ENCODE results near the gene AIRE. TPM values are rescaled to one million over a fixed set of nuclear protein-coding genes. Genes with fewer than 3 reads are reported as not detected.

Gene AIRE
- total RNA-seq, 1 donor from 2014 or later: not detected

DNA sequence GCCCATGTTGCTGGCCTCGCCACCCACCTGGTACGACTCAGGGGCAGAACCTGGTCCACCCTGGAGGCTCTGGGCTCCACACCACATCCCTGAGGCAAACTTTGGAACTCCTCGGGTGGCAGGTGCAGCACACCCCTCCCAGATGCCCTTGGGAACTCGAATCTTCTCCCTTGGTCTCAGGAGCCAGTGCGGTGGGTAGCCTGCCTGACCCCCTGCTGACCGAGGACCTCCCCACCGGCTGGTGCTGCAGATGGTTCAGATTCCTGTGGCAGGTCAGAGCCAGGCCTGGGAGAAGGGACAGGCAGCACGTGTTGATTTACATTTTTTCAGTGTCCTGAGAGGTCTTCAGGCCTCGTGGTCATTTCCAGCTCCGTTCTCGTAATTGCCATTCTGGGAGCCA is 59.8 kb downstream of the AIRE start:
- Mint-ChIP-seq H3K9me3 (ENCODE audit: low read depth) (no peaks in the 10 kb centered on the region), H3K27ac (no peak overlapping the region), H3K36me3 (ENCODE audit: insufficient read depth) (no peaks in the 10 kb centered on the region), H3K27me3 (peaks cover 3% of the 10 kb centered on the region), H3K4me3 (ENCODE audit: low read depth) (no peak overlapping the region), H3K4me1 (ENCODE audit: low read depth) (peaks cover 7% of the 10 kb centered on the region)
- no peak for DNase-seq (ENCODE audit: low spot score, unreplicated experiment)
- TF ChIP-seq, protein P1, sequence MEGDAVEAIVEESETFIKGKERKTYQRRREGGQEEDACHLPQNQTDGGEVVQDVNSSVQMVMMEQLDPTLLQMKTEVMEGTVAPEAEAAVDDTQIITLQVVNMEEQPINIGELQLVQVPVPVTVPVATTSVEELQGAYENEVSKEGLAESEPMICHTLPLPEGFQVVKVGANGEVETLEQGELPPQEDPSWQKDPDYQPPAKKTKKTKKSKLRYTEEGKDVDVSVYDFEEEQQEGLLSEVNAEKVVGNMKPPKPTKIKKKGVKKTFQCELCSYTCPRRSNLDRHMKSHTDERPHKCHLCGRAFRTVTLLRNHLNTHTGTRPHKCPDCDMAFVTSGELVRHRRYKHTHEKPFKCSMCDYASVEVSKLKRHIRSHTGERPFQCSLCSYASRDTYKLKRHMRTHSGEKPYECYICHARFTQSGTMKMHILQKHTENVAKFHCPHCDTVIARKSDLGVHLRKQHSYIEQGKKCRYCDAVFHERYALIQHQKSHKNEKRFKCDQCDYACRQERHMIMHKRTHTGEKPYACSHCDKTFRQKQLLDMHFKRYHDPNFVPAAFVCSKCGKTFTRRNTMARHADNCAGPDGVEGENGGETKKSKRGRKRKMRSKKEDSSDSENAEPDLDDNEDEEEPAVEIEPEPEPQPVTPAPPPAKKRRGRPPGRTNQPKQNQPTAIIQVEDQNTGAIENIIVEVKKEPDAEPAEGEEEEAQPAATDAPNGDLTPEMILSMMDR (IDR thresholded peaks at IDR 0.05; ENCODE audit: unreplicated experiment): no peak

GRCh38 chr21:44347911-44348451 is 62.3 kb downstream of the AIRE start:
- no peak for DNase-seq (ENCODE audit: low spot score, unreplicated experiment)
- TF ChIP-seq, protein P1 (IDR thresholded peaks at IDR 0.05; ENCODE audit: unreplicated experiment): no peak
- H3K27me3 Mint-ChIP-seq: peaks cover 3% of the 10 kb centered on the region
- H3K27ac Mint-ChIP-seq: no peak overlapping the region
- no peaks in the 10 kb centered on the region for H3K9me3 Mint-ChIP-seq (ENCODE audit: low read depth)
- no peak overlapping the region for H3K4me3 Mint-ChIP-seq (ENCODE audit: low read depth)
- H3K4me1 Mint-ChIP-seq (ENCODE audit: low read depth): no peaks in the 10 kb centered on the region
- H3K36me3 Mint-ChIP-seq (ENCODE audit: insufficient read depth): no peaks in the 10 kb centered on the region

Other genes starting within 250 kb of the AIRE start
- 5.3 and 7.0 TPM in 2 replicates for gene PWP2, start 178.5 kb upstream of the AIRE start, total RNA-seq
- gene GATD3, start 152.2 kb upstream of the AIRE start, total RNA-seq: 16.7 and 20.6 TPM in 2 replicates
- gene ICOSLG, start 44.9 kb upstream of the AIRE start, total RNA-seq: 0.87 and 0.91 TPM in 2 replicates
- gene DNMT3L, start 24.0 kb upstream of the AIRE start, total RNA-seq: not detected in 2 replicates
- gene PFKL, start 14.2 kb downstream of the AIRE start, total RNA-seq: 120 and 132 TPM in 2 replicates
- gene CFAP410, start 53.5 kb downstream of the AIRE start, total RNA-seq: 32.4 and 32.5 TPM in 2 replicates
- 0.16 and 0.17 TPM in 2 replicates for gene TRPM2, start 67.7 kb downstream of the AIRE start, total RNA-seq
- 5.1 and 5.7 TPM in 2 replicates for gene LRRC3, start 169.6 kb downstream of the AIRE start, total RNA-seq

All from progenitor cell of endocrine pancreas (in vitro differentiated cells).